ENCODE measurements around the gene APOBEC3G. TPM values are rescaled to one million over a fixed set of nuclear protein-coding genes. Genes with fewer than 3 reads are reported as not detected.

APOBEC3G gene
- total RNA-seq, 1 donor from 2014 or later: 5.5 TPM

- TF ChIP-seq CTCF (conservative IDR thresholded peaks at IDR 0.05; ENCODE audit: low read depth, low read length): no peak
- no peak for DNase-seq (ENCODE audit: low read depth)
- H3K4me3 ChIP-seq (ENCODE audit: low read depth, low read length): no peak overlapping the region
Measured at GRCh38 chr22:39129081-39129480, 52.0 kb downstream of the APOBEC3G start.

GRCh38 chr22:39129746-39130145 lies 52.7 kb downstream of the APOBEC3G start:
- no peak for DNase-seq (ENCODE audit: low read depth)
- no peak overlapping the region for H3K4me3 ChIP-seq (ENCODE audit: low read depth, low read length)
- no peak for TF ChIP-seq CTCF (conservative IDR thresholded peaks at IDR 0.05; ENCODE audit: low read depth, low read length)

GRCh38 chr22:39130152-39130704 lies 53.2 kb downstream of the APOBEC3G start:
- no peak for DNase-seq (ENCODE audit: low read depth)
- H3K4me3 ChIP-seq (ENCODE audit: low read depth, low read length): no peak overlapping the region
- no peak for TF ChIP-seq CTCF (conservative IDR thresholded peaks at IDR 0.05; ENCODE audit: low read depth, low read length)

- DNase-seq (ENCODE audit: low read depth): no peak
- H3K4me3 ChIP-seq (ENCODE audit: low read depth, low read length): no peak overlapping the region
- no peak for TF ChIP-seq CTCF (conservative IDR thresholded peaks at IDR 0.05; ENCODE audit: low read depth, low read length)
Measured at GRCh38 chr22:39130892-39131855, 54.1 kb downstream of the APOBEC3G start.

DNA sequence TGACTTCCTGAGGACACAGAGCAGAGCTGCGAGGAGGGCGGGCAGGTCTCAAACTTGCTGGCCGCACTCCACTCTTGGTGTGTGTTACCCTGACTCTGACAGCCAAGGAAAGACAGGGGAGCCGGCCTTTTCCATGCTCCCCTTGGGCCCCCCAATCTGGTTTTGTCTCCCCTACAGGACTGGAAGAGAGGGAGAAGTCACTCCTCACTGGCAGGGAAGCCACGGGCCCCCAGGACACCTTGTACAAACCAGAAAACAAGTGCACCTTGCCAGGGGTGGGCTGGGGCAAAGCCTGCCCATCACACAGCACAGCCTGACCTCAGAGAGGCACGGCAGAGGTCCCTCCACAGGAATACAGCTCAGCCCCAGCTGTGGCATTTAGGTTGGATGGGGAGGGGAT lies 55.2 kb downstream of the APOBEC3G start:
- no peak overlapping the region for H3K4me3 ChIP-seq (ENCODE audit: low read depth, low read length)
- no peak for DNase-seq (ENCODE audit: low read depth)
- no peak for TF ChIP-seq CTCF (conservative IDR thresholded peaks at IDR 0.05; ENCODE audit: low read depth, low read length)

DNA sequence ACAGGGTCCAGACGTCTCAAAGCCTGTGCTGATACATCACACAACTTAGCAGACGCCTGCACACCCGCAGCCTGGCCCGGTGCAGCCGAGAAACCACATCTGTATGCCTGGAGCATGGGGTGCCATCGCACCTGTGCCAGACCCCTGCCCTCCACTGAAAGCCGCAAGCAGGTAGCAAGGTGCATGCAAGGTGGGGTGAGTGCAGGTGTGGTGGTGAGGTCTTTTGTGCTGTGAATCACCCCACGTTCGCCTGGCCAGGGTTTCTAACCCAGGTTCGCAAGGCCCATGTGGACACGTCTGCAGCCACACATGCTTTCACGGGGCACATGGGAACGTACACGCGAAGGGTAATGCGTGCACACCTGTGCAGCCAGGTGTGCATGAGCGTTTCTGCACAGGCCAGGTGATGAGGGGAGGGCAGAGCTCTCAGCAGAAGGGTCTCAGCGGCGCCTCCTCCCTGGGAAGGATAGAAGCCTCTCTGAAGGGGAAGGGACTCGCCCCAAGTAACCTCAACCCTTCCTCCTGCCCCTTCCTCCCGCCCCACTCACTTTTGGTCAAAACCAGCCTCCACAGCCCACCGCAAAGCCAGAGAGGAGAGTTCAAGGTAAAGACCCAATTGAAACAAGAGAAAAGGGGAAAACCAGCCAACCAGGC lies 55.9 kb downstream of the APOBEC3G start:
- no peak for DNase-seq (ENCODE audit: low read depth)
- no peak for TF ChIP-seq CTCF (conservative IDR thresholded peaks at IDR 0.05; ENCODE audit: low read depth, low read length)
- no peak overlapping the region for H3K4me3 ChIP-seq (ENCODE audit: low read depth, low read length)
